NCI-H1105 treated with DMSO at 0.1 percent for 48 hours (cell line): ENCODE measurements around the gene ART4.

Experiments used
- DNase-seq: peaks from one replicate; lab custom pipeline; 2025; lab: John Stamatoyannopoulos, UW

ART4 gene

DNA sequence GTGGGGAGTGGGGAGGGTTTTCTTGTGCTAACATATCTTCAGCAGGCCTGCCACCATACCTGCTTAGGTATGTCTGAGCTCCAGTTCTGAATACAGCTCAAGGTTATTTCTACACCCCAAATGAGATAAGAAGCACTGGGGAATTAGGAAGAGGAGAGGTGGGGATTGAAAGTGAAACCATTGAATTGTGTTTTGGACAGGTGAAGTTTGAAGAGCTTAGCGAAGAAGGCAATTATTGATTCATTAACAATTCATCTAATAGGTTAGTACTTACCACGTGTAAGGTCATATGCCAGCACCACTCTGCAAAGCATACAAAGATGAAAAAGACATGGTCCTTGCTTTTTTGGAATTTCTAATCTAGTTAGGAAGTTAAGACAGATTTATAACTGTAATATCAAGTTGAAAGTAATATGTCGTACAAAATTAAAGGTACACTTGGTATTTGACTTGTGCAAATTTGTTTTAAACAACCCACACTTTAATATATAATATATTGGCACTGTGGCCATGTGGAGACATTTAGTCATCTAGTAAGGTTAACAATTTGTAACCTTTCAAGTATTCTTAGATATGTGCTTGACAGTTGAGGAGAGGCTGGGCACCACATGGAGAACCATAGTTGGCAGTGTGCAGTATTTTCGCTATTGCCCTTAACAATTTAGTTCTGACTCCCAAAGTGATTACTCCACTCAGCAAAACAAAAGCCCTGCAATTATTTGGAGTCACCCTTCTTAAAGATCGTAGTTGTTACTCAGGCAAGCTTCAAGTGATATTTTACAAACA, 33.0 kb downstream of the ART4 start:
- DNase-seq: no peak

DNA sequence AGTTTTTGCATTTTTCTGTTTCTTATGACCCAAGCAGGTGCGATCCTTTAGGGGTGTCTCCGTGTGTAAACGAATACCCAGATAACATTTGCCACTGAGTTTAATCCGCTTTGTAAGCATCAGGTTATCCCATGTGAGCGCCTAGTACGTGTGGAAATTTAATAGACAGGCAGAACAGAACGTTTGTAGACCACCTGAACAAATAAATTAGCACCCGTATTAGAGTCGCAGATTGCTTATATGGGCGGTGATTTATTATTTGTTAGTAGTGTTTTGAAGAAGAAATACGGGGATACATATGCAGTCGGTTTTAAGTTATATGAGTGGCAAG, 39.5 kb downstream of the ART4 start:
- peak; percentile 80 for DNase-seq

DNA sequence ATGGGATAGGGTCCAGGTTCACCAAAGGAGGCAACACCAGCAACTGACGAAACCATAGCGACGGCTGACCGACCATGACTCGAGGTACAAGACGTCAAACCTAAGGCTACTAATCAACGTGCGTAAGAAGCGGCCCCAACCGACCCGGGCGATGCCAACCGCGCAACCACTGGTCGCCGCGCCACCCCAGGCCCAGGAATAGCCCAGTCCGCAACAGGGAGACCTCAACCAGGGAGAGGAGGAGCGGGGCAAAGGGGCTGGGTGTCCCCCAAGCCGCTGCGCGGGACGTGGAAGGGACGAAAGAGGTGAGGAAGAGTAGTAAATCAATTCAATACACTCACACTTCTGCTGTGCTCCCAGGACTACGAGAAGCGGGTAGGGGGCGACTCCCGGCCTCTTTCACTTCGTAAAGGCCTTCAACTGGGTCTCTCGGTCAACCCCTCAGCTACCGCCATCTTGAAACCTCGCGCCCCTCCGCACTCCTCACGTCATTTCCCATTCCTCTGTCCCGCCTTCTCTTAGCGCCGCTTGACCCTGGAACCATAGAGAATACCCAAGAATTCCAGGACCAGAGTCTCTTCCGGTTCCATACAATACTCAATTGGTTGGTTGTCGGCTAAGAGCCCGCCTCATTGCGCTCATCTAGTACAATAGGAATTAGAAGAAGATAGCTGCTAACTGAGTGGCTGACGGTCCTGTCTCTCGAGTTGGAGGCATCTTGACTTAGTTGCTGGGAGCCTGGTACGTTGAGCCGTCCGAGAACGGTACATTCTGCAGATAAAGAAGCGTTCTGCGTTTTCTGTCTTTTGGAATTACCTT, 40.1 kb downstream of the ART4 start, which contains the start of the genes C12orf60 and WBP11:
TSS of gene C12orf60 (plus strand) at position 660 of the 819 bp plus-strand sequence. CDS start 19,266 bp downstream, outside the sequence.
TSS of gene WBP11 (minus strand) at position 468 of the 819 bp plus-strand sequence. CDS start 2,095 bp downstream, outside the sequence.
- peak; percentile 100 for DNase-seq

DNA sequence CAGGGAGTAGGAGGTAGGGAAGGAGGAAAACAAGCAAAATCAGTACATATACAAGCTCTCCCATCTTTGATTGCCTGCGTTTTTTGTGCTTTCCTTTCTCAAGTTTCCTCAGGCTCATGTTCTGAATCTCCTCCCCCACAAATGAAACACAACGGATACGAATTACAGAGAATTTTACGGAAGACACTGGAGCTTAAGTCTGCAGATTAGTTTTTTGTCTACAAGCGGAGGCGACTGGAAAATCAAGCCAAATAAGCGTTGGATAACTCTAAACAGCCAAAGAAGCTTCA, 40.7 kb downstream of the ART4 start:
- no peak for DNase-seq

DNA sequence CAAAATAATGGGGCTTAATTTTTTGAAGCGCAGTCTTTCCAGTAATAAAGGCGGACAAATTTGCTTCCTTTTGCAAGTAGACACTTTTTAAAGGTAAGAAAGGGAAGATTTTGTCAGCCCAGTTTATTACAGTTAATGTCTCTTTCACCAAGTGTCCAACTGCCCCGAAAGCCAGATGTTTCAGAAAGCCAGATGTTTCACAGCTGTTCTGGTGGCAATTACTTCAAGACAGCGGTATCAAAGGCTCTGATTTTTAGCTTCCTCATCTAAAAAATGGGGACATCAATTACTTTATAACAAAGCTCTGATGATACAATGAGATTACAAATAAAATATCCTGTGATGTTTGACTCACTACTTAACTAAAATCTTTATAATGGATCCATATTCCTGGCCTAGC, 41.1 kb downstream of the ART4 start:
- no peak for DNase-seq

DNA sequence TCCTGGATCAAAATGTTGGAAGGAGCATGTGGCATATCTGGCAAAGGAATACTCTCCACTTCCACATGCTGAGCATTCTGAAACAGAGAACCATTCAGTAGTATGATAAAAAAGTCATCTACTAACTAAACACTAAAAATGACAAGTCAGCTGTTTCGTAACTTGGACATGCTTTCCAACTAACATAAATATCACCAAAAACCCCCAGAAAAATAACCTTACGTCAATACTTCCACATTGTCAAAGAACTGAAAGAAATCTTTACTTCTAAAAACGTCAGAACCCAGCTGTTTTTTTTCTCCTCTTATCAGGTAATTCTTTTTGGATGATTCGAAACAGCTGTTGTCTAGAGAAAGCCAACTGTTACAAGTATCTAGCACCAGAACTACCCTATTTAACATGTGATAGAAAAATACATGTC, 48.3 kb downstream of the ART4 start:
- no peak for DNase-seq

DNA sequence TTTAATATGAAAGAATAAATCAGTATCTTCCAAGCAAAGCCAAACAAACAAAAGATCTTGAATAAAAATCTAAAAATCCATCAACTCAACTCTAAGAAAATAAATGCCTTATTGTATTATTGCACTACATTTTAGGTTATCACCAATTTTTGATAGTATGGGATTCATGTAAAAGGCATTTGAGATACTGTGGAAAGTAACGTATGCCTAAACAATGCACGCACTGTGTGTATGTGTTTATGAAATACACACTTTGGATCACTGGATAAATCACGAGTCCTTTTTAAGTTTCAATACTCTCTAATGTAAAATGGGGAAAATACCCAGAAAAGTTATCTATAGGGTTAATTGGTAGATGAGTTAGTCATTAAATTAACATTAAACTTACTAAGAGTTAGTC, 57.8 kb downstream of the ART4 start:
- DNase-seq: no peak

DNA sequence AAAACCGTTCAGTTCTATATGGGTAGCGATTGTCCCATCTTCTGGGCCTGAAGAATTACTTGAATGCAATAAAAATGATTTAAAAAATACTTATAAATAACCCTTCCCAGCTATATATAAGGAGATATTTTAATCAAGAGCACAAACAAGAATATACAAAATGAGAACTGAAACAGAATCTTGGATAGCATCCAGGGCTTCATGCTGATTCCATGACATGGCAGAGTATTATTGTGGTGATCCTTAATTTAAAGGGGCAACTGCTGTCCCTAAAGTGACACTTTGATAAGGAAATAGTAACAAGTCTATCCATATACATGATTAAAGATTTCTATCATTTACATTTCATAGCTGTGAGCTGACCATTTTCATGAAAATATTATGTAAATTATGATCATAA, 58.9 kb downstream of the ART4 start:
- DNase-seq: no peak

DNA sequence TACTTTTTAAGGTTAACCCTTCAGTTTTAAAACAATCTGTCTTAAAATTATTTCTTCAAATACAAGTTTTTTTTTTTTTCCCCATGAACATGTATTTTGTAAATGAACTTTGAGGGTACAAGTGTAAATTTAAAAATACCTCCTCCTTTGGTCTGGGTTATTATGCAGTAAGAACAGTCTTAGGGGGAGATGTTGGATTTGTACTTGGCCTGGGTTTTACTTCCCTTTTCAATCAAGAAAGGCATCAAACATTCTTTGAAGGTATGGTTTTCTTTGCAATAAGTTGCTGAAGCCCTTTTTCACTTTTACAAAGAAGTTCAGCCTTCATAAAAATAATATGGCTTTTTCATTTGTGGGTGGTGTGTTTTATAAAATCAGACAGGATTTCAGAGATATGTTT, 60.6 kb downstream of the ART4 start:
- no peak for DNase-seq

DNA sequence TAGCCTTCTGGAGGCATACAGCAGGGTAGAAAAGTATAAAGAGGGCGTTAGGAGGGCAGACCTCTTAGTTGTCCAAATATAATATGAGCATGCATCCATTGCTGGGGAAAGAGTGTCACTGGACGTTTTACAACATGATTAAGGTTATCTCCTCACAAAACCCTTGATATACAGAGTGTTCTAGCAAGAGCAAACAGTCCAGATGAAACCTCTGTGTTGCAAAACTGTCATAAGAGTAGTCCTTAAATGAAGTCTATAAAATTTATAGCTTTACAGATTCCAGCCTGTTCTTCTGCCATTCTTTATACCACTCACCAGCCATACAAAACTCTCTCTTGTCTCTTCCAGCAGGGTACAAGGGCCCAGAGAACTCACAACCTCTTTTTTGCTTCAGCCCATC, 61.8 kb downstream of the ART4 start:
- DNase-seq: no peak

DNA sequence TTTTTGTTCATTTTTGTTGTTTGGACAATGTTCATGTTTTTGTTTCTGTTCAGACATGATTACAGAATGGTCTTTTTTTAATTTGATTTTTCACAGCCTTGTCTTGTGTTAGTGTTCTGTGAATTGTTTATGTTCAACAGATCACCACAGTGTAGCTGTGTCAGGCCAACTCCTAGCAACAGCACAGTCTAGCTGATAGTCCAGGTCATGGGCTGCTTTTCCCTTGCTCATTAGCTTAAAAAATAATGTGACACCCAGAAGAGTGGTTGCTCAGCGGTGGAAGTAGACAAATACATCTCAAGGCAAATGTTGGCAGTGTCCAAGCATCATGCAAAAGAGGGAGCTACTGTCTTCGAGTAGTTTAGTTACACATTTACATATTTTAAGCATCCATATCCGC, 62.5 kb downstream of the ART4 start:
- DNase-seq: no peak

DNA sequence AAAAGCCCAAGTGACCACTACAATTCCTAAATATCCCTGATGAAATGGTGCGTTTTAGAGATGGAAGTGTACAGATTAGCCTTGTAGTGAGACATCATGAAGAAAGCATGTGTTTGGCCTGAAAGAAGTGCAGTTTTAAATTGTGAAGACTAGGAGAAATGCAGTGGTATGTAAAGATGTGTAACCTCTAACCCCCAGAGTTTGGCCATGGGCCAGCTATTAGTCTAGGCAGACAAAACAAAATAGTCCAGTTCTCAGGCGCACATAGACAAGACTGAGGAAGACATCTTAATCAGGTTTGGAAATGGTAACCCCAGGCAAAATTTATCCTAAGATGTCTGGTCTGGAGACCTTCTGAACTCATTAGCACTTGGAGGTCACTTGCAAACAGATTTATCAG, 63.5 kb downstream of the ART4 start:
- DNase-seq: no peak

DNA sequence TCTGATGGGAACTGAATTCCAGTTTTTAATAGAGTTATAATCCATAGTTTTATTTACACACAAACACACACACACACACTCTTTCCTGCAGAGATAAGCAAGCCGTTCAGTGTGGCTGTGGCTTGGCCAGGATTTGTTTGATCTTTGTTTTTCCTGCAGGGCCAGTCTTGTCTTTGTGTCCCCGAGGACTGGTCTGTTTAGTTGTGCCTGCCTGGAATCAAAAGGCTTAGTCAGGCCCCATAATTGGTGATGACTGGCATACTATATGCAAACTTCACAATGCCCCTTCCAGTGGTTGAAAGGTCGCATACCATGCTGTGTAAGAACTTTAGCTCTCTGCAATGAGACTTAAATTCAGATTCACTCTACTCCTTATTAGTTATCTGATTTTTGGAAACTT, 66.1 kb downstream of the ART4 start:
- no peak for DNase-seq

DNA sequence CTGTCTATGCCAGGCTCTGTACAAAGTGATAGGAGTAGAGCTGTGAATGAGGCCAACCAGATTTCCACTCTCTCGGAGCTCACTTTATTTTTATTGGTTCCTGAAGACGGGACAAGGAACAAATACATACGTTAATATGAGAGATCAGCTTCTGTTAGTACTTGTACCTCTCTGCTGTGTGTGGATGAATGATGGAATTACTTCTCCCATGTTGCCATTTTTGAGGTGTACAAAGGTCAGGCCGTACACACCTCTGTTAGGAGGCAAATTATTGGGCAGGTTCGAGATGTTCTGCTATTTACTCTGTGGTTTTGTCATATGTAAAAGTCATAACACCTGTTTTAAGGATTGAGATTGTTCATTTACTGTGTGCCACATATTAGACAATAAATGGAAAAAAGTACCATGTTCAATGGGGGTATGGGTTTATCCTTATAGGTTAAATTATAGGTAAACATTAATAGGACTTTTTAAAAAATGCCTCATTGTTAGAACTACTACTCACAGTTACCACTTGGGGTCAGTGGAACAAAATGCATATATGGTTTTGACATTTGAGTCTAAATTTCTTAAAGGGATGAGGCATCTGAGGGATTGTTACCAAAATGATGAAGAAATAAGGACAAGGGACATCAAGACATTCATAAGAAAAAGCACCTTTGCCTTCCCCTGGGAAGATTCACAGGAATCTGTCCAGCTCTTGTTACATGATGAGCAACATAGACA, 66.9 kb downstream of the ART4 start:
- no peak for DNase-seq

DNA sequence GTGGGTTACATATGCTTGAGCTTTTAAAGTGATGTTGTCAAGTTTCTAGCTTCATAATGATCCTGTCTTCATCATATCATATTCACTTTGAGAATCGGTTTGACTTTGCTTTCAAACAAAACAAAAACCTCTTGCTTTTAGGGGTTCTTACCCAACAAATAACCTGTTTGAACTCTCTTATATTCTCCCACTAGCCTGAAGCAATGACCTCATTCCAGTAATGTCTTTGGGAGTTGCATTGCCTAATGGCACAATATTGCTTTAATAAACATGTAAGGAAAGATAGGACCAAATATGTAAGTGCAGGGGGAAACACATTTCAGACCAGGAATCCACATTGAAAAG, 67.7 kb downstream of the ART4 start:
- no peak for DNase-seq
